Right lobe of liver (tissue), 6 donors: Measurements from ENCODE around the gene DLX5. TPM values are rescaled to one million over a fixed set of nuclear protein-coding genes. Genes with fewer than 3 reads are reported as not detected.

Source experiments
- ATAC-seq, 4 donors: fragments of 200-7000 bp; cut with Tn5 transposase; one replicate each; pipeline ENCODE4 v1.9.1; 2020; ENCODE audit warnings: mild to moderate bottlenecking in 4 of 4, moderate library complexity in 4 of 4
- DNase-seq, 3 donors: peaks; one replicate each; pipeline ENCODE4 v3.0.0-alpha.2; 2020
- H3K27ac ChIP-seq, 3 donors: fragments of 200-600 bp; one replicate each; pipeline ENCODE4 v1.8.0; 2022
- H3K27me3 ChIP-seq, 2 donors: fragments of 200-600 bp; one replicate each; pipeline ENCODE4 v1.8.0; 2022
- H3K36me3 ChIP-seq, 4 donors: fragments of 200-600 bp; sonication (generic) in 1 of 4; one replicate each; pipeline versions ENCODE4 v1.5.1 to v1.8.0; 2017 to 2022; ENCODE audit warnings: control low read depth in 1 of 4
- H3K4me1 ChIP-seq, 4 donors: fragments of 200-600 bp; sonication (generic) in 1 of 4; one replicate each; pipeline versions ENCODE4 v1.5.1 to v1.8.0; 2017 to 2022; ENCODE audit warnings: control low read depth in 1 of 4
- H3K4me3 ChIP-seq, 3 donors: fragments of 200-600 bp; one replicate each; pipeline ENCODE4 v1.8.0; 2022
- H3K9me3 ChIP-seq, 4 donors: fragments of 200-600 bp; sonication (generic) in 1 of 4; one replicate each; pipeline versions ENCODE4 v1.5.1 to v1.8.0; 2017 to 2022; ENCODE audit warnings: control low read depth in 1 of 4
- CTCF ChIP-seq, 4 donors: fragments of 200-600 bp in 3 of 4; fragments of 450-650 bp in 1 of 4; IDR thresholded peaks; one replicate each; pipeline versions ENCODE4 v1.5.1 to v1.8.0; 2016 to 2022; ENCODE audit warnings: antibody characterized with exemption in 4 of 4, mild to moderate bottlenecking in 2 of 4
- POLR2A ChIP-seq: fragments of 450-650 bp; IDR thresholded peaks from one replicate; pipeline ENCODE4 v1.6.1; 2017; ENCODE audit warnings: antibody characterized with exemption, mild to moderate bottlenecking
- WGBS: methylation state at CpG from one replicate; pipeline ENCODE4 v1.1.6; 2018; ENCODE audit warnings: low coverage, low lambda C conversion rate; ENCODE audit not compliant: insufficient coverage; ENCODE audit errors: missing lambda C conversion rate; 5-methylcytosine and 5-hydroxymethylcytosine counted together
- intact Hi-C, 2 donors: fragments of 100-400 bp; cut with DNase I; formaldehyde crosslinking; loops; one replicate each; pipeline versions ENCODE4 v1.11.2 to v1.14.1; 2022
- total RNA-seq, 6 experiments: library from RNA; depleted of rRNA in 2 of 6; stranded (reverse); fragments of >200 nt in 2 of 6; fragmentation: NEBNext Ultra II Directional in 3 of 6; extraction: Animal tissue kit (Norgen Biotek cat#: 25700) in 3 of 6; gene quantifications; one replicate each; pipeline versions ENCODE4 v1.1.0 to v1.2.4, GENCODE V29; 2016 to 2023
- donor health status: DM: no; HTN: yes; CAD: no.
- donor health status: DM: no; HTN: no; CAD: no.
- donor health status: DM: no; HTN: no; CAD: no.
- donor health status: DM: no; HTN: yes; CAD: no.
- donor health status: DM: no; HTN: yes; CAD: no.

DLX5 gene
- total RNA-seq, 6 experiments from 2014 or later: not detected

- no peaks in the 10 kb centered on the region for H3K9me3 ChIP-seq
- no peak for TF ChIP-seq POLR2A
- TF ChIP-seq CTCF (IDR thresholded peaks at IDR 0.05): no peak
- H3K27me3 ChIP-seq: peaks cover 16 to 58% of the 10 kb centered on the region in 2 donors
- H3K27ac ChIP-seq: no peak overlapping the region
- ATAC-seq (no peak), DNase-seq (no peak)
- intact Hi-C loops: no loop called here
- no peak overlapping the region for H3K4me3 ChIP-seq
- WGBS: 6% methylated on average over 13 of the region's 13 CpGs
- no peaks in the 10 kb centered on the region for H3K4me1 ChIP-seq
- H3K36me3 ChIP-seq: no peaks in the 10 kb centered on the region
These were observed 33.0 kb downstream of the DLX5 start for GRCh38 chr7:96991546-96992191.

GRCh38 chr7:96989859-96990317, 34.7 kb downstream of the DLX5 start:
- 8% methylated on average over 8 of the region's 8 CpGs for WGBS
- ATAC-seq: no peak
- Histone ChIP-seq H3K4me1 (no peaks in the 10 kb centered on the region), H3K4me3 (no peak overlapping the region), H3K9me3 (no peaks in the 10 kb centered on the region), H3K27ac (no peak overlapping the region), H3K27me3 (peaks cover 16 to 54% of the 10 kb centered on the region in 2 donors), H3K36me3 (no peaks in the 10 kb centered on the region)
- TF ChIP-seq CTCF (IDR thresholded peaks at IDR 0.05): no peak
- TF ChIP-seq POLR2A: no peak
- intact Hi-C loops: no loop called here
- no peak for DNase-seq

- DNase-seq (no peak), ATAC-seq (peak in 2 of 4 donors; percentile 18 to 42)
- H3K27me3 ChIP-seq: peaks cover 16 to 50% of the 10 kb centered on the region in 2 donors
- H3K36me3 ChIP-seq: no peaks in the 10 kb centered on the region
- H3K27ac ChIP-seq: no peak overlapping the region
- no peaks in the 10 kb centered on the region for H3K9me3 ChIP-seq
- TF ChIP-seq CTCF (IDR thresholded peaks at IDR 0.05): no peak
- no peak for TF ChIP-seq POLR2A
- H3K4me1 ChIP-seq: no peaks in the 10 kb centered on the region
- WGBS: 5% methylated on average over 13 of the region's 22 CpGs
- intact Hi-C loops: no loop called here
- no peak overlapping the region for H3K4me3 ChIP-seq
These were observed 35.3 kb downstream of the DLX5 start for GRCh38 chr7:96989241-96989858.

- no peak for DNase-seq
- intact Hi-C loops: no loop called here
- no peak for ATAC-seq
- no peaks in the 10 kb centered on the region for H3K4me1 ChIP-seq
- TF ChIP-seq POLR2A: no peak
- no peak for TF ChIP-seq CTCF (IDR thresholded peaks at IDR 0.05)
- H3K36me3 ChIP-seq: no peaks in the 10 kb centered on the region
- H3K27ac ChIP-seq: no peak overlapping the region
- H3K4me3 ChIP-seq: no peak overlapping the region
- no peaks in the 10 kb centered on the region for H3K9me3 ChIP-seq
- peaks cover 14 to 42% of the 10 kb centered on the region in 2 donors for H3K27me3 ChIP-seq
These were observed 36.9 kb downstream of the DLX5 start for GRCh38 chr7:96987719-96988118.
